Activated naive CD8-positive, alpha-beta T cell treated with anti-CD3 and anti-CD28 coated beads, Interleukin-2, amount 50 U/mL, for 16 hours (primary cell): ENCODE data around the gene ADAMTS12.
"Not testable (repeated sequence)": the region's sequence is repeated elsewhere in the genome, so short reads cannot be mapped to it uniquely, and the experiment has no call there.

ENCODE experiments used
- DNase-seq: peaks from one replicate; pipeline ENCODE4 v3.0.0-alpha.2; 2020; ENCODE audit warnings: low read depth, low spot score

Gene ADAMTS12

GRCh38 chr5:33530183-33531036, 361.4 kb downstream of the ADAMTS12 start:
- no peak for DNase-seq

GRCh38 chr5:33527696-33528095, 364.1 kb downstream of the ADAMTS12 start:
- no peak for DNase-seq

GRCh38 chr5:33526755-33527154, 365.0 kb downstream of the ADAMTS12 start:
- DNase-seq, result no peak

- DNase-seq, result no peak
Measured at GRCh38 chr5:33524476-33524875, 367.3 kb downstream of the ADAMTS12 start.

GRCh38 chr5:33523208-33523771, 368.5 kb downstream of the ADAMTS12 start:
- DNase-seq, result no peak

GRCh38 chr5:33516421-33516820, 375.4 kb downstream of the ADAMTS12 start:
- DNase-seq, result no peak

GRCh38 chr5:33515366-33515765, 376.4 kb downstream of the ADAMTS12 start:
- not testable (repeated sequence) for DNase-seq

- DNase-seq, result no peak
Measured at GRCh38 chr5:33513462-33514185, 378.2 kb downstream of the ADAMTS12 start.

GRCh38 chr5:33509036-33509435, 382.8 kb downstream of the ADAMTS12 start:
- DNase-seq, result no peak

- no peak for DNase-seq
Measured at GRCh38 chr5:33507426-33507825, 384.4 kb downstream of the ADAMTS12 start.

GRCh38 chr5:33504570-33504969, 387.2 kb downstream of the ADAMTS12 start:
- no peak for DNase-seq

GRCh38 chr5:33501899-33502298, 389.9 kb downstream of the ADAMTS12 start:
- DNase-seq, result no peak

GRCh38 chr5:33501260-33501659, 390.5 kb downstream of the ADAMTS12 start:
- DNase-seq, result no peak

GRCh38 chr5:33494466-33494865, 397.3 kb downstream of the ADAMTS12 start:
- no peak for DNase-seq

GRCh38 chr5:33491941-33492340, 399.8 kb downstream of the ADAMTS12 start:
- no peak for DNase-seq

GRCh38 chr5:33490071-33490665, 401.6 kb downstream of the ADAMTS12 start:
- DNase-seq, result no peak

GRCh38 chr5:33489481-33490067, 402.2 kb downstream of the ADAMTS12 start:
- DNase-seq, result no peak

- no peak for DNase-seq
Measured at GRCh38 chr5:33488558-33489355, 403.0 kb downstream of the ADAMTS12 start.

- DNase-seq, result no peak
Measured at GRCh38 chr5:33487236-33487635, 404.6 kb downstream of the ADAMTS12 start.

GRCh38 chr5:33482335-33482734, 409.5 kb downstream of the ADAMTS12 start:
- DNase-seq, result no peak

- DNase-seq, result no peak
Measured at GRCh38 chr5:33480876-33481275, 410.9 kb downstream of the ADAMTS12 start.
